ENCODE results near the gene ARFGEF3. TPM values are rescaled to one million over a fixed set of nuclear protein-coding genes. Genes with fewer than 3 reads are reported as not detected.

ARFGEF3 gene, protein sequence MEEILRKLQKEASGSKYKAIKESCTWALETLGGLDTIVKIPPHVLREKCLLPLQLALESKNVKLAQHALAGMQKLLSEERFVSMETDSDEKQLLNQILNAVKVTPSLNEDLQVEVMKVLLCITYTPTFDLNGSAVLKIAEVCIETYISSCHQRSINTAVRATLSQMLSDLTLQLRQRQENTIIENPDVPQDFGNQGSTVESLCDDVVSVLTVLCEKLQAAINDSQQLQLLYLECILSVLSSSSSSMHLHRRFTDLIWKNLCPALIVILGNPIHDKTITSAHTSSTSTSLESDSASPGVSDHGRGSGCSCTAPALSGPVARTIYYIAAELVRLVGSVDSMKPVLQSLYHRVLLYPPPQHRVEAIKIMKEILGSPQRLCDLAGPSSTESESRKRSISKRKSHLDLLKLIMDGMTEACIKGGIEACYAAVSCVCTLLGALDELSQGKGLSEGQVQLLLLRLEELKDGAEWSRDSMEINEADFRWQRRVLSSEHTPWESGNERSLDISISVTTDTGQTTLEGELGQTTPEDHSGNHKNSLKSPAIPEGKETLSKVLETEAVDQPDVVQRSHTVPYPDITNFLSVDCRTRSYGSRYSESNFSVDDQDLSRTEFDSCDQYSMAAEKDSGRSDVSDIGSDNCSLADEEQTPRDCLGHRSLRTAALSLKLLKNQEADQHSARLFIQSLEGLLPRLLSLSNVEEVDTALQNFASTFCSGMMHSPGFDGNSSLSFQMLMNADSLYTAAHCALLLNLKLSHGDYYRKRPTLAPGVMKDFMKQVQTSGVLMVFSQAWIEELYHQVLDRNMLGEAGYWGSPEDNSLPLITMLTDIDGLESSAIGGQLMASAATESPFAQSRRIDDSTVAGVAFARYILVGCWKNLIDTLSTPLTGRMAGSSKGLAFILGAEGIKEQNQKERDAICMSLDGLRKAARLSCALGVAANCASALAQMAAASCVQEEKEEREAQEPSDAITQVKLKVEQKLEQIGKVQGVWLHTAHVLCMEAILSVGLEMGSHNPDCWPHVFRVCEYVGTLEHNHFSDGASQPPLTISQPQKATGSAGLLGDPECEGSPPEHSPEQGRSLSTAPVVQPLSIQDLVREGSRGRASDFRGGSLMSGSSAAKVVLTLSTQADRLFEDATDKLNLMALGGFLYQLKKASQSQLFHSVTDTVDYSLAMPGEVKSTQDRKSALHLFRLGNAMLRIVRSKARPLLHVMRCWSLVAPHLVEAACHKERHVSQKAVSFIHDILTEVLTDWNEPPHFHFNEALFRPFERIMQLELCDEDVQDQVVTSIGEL (N-terminal part only)
- 0.55 and 1.7 TPM in 2 replicates for total RNA-seq

GRCh38 chr6:138161338-138162110, at the start of gene ARFGEF3:
Gene ARFGEF3 (plus strand): TSS chr6:138161939. CDS start chr6:138162087, 148 bp downstream.

DNA sequence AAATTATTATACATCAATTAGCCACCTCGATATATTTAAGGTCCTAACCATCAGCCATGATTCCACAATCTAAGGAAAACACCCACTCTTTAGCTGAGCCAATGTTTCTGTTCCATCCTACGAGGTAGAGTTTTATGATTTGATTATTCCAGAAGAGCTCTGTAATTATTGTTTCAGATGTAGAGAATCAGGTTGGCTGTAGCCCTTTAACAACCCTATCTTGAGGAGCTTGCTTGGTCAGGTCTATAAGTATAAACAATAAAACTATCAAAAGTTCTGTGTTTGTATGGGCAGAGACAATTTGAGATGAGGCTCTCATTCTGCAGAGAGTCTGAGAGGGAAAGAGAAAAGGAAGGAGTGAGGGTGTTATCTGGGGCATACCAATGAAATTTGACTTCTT, 56.7 kb downstream of the ARFGEF3 start, which contains the start of gene PBOV1:
PBOV1 (minus strand) TSS at position 43 of the 400 bp plus-strand sequence. CDS start 96 bp downstream, outside the sequence.

DNA sequence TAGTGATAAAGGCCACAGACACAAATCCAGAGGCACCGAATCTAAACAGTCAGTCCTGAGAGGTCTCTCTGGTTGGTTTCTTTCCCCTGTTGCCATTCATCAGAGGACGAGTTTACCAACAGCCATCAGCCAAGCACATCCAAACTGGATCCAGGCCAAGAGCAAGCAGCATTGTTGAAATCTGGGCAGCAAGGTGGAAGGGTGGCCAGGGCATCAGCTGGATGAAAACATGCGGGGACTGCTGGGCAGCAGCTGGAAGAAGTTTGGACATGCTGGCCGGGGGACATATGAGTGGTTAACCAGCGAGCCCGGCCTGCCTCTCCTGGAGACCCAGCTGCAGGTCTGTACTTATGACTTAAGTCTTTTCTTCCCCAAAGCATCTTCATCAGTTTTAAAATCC, 216.1 kb downstream of the ARFGEF3 start, which contains the start of gene SMIM28:
SMIM28 (plus strand) TSS at position 62 of the 400 bp plus-strand sequence; CDS start at position 230, 168 bp downstream.

Other genes starting within 250 kb of the ARFGEF3 start
- gene PERP, start 54.5 kb upstream of the ARFGEF3 start, total RNA-seq = 22.5 and 29.4 TPM in 2 replicates
- not detected in 2 replicates for gene PBOV1, start 56.6 kb downstream of the ARFGEF3 start, total RNA-seq
- not detected in 2 replicates for gene SMIM28, start 216.0 kb downstream of the ARFGEF3 start, total RNA-seq
- 31.2 and 65.4 TPM in 2 replicates for gene HEBP2, start 242.3 kb downstream of the ARFGEF3 start, total RNA-seq

All from uterine smooth muscle cell (primary cell).